Activated CD4-positive, CD25-positive, alpha-beta regulatory T cell treated with anti-CD3 and anti-CD28 coated beads, Interleukin-2, amount 50 U/mL, for 24 hours (primary cell): ENCODE measurements around the gene MRAS.

Experiments
- ATAC-seq, 2 donors: fragments of 150-1000 bp; cut with Tn5 transposase; one replicate each; pipeline ENCODE4 v1.10.0; 2021; ENCODE audit warnings: mild to moderate bottlenecking in 1 of 2, moderate library complexity in 1 of 2

Gene MRAS

DNA sequence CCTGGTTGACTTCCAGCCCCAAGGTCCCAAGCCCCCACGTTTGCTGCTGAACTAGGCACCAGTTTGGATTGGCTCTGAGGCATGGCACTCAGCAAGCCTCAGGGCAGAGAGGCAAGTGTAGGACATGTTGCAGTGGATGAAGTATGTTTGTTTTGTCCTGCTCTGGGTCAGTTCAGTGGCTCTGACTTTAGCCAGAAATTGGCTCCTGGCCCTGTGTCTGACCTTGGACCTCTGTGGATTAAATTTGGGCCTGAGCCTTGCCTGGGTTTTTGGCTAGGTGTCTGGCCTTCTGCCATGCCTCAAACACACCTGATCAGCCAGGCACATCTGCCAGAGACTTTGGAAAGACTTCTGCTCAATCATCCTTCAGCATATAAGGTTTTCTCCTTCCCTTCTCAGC, 3.6 kb upstream of the MRAS start:
- ATAC-seq = no peak

DNA sequence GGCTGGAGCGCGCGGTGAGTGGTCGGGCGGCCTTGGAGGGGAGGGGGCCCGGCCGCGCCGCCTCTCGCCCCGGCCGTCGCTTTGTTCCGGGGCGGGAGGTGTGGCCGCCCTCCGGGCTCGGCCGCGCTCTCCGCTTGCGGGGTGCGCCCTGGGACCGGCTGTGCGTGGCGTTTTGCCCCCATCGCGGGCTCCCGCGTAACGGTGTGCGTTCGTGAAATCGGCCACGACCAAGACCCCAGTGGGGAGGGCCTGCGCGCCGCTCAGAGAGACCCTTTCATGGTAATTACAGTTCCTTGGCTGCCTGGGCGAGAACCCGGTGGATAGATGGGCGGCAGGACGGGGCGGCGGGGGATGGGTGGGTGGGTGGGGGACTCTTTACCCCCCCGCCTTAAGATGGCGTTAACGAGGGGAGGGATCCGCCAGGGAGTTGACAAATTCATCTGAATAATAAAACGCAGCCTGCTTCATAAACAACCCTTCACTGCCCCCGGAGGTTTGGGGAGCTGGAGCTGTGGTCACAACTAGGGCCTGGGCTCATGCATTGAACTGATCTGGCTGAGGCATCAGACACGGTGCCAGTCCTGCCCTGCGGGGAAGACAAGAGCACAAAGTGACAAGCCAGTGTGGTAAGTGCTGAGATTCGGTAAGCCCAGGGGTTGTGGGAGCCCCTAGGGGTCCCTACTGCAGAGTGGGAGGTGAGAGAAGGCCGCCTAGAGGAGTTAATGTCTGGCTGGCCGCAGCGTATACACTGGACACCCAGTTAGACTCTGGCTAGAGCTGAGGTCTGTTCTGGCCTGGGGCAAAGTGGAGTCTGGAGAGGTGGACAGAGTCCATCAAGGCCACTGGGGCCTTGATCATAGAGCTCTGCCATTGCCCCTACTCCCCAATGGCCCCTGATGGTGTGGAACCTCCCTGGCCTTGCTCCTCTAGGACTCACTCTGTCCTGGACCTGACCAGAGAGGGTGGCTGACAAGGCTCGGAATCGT, 668 bp downstream of the MRAS start:
- ATAC-seq = no peak

DNA sequence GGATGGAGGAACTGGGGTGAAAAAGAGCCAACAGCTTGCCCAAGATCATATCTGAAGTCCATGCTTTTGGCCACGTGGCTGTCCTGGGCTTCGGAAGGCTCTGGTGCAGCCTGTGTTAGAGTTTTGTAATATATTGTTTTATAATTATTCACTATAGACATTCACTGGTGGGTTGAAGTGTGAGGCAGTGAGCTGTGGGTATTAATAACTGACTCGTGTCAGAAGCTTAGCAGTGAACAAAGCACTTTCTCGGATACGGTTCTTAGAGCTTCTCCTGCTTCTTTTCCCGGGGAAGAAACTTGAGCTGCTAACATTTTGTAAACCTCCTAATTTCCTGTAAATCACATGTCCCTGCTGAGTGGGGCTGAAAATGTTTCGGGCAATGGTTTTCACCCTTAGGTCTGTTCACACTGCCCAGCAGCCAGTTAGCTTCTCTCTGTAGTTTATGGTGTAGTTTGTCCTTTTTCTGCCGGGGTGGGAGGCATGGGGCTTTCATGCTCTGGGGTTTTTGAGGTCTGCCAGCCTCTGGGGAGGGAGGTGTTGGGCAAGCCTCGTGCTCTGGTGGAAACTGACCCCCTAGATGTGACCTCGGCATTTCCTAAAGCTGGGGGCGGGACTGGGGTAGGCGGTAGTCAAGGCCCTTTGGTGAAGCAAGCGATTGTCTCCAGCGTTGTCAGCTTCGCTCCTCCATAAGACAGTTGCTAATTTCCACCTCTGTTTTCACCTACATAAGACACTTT, 1.7 kb downstream of the MRAS start:
- ATAC-seq = no peak

DNA sequence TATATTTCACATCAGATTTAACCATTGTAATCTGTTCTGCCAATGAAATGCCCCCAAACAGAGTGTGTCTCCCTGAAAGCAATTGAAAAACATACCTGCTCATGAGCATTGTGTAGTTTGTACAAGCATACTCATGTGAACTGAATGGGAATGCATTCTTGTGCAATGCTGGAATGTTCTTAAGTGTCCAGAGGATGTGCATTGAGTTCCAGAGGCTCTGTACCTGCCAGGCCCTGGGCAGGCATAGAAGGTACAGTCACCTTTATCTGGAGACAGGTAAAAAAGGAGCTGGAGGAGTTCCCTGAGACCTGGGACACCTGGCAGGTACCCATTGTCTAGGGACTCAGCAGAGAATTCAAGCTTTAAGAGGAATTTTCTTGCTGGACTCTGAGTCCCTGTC, 2.8 kb downstream of the MRAS start:
- no peak for ATAC-seq

DNA sequence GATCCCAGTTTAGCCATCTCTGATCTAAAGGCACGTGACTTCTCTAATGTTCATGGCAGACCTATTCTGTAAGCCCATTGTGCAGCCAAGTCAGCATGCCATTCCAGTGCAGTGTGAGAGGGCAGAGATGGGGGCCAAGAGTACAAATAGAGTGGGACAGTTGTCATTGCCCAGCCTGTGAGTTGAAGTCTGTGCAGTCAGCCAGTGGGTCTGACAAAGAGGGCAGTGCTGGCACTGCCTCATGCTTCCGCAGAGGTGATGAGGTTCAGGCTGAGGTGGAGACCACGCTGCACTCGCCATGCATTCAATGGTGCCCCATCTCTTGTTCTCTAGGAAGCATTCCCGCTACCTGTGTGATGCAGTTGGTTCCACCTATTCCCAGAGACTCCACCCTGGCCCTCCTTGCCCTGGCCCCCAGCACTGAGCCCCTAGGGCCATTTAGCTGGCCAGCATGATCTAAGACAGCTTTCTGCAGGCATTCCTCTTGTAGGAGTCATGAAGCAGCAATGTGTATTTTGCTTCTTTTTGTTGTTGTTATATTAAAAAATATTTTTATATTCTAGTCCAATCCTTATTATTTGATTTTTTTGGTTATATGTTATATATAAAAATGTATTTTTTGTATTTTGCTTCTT, 3.7 kb downstream of the MRAS start:
- ATAC-seq = no peak

DNA sequence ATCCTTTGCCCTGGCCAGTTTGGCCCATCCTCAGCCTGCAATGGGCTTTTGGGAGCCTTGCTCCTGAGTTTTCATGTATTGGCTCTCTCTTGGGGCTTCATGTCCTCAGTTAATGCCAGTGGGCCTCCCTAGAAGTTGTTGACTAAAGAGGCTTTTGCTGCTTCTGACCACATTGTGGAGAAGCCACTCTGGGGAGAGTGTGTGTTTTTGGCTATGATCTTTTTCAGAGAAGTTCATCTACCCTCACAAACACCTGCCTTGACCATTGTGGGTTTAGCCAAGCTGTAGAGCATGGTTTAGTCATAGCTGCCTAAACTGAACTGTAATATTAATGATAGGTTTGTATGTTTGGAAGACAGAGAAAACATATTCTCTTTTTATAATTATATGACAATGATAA, 6.0 kb downstream of the MRAS start:
- ATAC-seq = no peak

DNA sequence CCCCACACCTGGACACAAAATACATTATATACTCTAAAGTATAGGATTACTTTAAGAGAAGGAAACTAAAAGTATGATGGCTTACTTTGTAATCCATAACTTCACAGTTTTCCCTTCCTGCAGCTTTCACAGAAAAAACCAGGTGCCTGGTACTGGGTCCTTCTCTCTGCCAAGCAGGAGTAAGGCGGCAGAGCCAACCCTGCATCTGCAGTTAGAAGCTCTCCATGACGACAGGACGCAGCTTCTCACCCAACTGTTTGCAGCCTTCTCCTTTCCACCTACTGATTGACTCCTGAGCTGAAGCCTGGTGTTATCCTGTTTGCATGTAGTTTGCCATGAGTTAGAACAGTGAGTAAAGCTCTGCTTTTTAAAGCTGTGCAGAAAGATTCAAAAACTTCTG, 6.7 kb downstream of the MRAS start:
- no peak for ATAC-seq

DNA sequence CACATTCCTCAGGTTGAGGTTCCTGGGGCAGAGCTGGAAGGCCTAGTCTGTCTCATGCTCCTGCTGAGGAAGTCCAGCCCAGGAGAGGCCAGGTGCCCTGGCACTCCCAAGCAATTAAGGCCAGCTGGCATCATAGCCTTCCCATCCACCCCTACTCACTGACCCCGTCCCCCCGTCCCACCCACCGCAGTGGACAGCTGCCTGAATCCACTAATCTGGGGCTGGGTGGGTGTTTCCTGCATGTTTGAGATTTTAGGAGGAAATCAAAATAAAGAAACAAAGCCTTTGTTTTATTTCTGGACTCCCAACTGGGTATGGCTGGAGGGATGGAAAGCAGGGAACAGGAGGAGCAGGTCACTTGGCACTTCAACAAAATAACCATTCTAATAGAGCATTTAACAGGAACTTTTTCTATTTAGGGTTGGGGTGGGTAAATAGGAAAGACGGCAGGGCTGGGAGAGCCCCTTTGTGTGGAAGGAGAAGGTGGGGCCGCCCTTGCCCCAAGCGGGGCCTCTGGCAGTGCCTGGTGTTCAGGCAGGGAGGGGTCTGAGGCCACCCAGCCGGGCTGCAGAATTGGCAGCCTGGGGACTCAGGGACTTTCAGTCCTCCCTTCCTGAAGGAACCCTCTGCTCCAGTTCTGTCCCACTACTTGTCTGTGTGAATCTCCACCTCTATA, 8.5 kb downstream of the MRAS start:
- no peak for ATAC-seq

DNA sequence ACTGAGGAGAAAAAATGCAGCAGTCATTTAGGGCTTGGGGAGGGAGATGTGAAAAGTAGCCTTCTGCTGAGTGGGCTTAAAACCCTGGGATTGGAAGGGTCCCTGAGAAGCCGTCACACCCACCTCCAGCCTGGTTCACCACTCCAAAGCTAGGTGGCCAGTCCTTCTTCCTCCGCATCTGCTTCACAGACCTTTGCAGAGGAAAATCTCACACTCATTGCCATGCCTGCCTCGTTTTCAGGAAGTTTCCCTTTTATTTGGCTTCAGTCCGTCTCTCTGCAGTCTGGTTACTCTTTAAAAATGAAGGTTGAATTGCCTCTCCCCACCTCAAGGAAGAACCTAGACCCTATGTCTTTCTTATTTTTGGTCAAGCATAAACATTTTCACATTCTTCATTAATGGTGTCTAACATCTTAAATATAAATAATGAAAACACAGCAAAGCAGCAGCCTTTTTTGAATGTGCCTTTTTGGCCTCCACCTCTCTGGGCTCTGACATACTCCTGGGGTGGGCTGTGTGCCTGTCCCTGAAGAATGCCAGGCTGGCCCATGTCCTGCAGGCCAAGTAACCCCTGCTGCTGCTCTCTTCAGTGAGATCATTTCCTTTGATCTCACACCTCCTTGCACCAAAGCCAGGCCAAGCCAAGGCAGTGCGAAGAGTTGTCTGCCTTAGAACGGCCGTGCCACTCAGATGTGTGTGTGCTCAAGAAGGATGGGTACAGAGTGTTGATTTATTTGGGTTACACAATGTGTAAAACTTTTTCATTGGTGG, 11.0 kb downstream of the MRAS start:
- no peak for ATAC-seq

DNA sequence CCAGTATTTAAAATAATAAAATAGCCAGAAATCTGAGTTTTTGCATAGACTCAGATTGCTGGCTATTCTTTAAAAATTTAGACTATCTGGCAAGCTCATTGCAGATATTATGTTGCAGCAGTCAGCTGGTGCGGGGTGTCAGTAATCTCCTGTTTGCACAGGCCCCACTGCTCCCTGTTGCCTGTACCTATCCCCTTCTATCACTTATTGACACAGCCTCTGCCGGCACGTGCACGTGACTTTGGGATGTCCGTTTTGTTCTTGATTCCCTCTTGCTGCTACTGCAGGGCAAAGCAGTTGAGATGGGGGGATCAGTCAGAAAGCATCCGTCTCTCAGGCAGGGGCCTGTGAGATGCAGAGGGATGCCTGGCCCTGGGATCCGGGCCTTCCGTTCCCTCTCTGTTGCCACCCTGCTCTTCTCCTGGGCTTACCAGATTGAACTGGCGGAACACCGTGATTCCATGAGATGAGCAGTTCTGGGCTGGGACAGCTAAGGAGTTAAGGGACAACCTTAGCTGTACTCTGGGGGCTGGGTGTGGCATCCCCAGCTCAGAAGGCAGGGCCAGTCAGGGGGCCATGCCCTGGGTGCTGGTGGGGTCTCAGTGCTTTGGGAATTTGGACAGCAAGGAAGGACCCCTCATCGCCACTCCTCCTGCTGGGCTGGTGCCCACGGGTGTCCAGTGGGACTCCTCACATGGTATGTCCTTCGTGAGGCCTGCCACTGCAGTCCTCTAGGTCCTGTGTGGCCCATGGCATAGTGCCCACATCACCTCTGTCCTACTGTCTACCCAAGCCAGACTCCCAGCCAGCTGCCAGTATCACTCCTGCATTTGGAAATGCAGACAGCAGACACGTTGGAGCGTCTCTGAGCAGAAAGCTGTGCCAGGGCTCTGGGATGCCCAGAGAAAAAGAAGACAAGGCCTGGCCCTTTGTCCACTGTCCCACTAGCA, 11.8 kb downstream of the MRAS start:
- no peak for ATAC-seq

DNA sequence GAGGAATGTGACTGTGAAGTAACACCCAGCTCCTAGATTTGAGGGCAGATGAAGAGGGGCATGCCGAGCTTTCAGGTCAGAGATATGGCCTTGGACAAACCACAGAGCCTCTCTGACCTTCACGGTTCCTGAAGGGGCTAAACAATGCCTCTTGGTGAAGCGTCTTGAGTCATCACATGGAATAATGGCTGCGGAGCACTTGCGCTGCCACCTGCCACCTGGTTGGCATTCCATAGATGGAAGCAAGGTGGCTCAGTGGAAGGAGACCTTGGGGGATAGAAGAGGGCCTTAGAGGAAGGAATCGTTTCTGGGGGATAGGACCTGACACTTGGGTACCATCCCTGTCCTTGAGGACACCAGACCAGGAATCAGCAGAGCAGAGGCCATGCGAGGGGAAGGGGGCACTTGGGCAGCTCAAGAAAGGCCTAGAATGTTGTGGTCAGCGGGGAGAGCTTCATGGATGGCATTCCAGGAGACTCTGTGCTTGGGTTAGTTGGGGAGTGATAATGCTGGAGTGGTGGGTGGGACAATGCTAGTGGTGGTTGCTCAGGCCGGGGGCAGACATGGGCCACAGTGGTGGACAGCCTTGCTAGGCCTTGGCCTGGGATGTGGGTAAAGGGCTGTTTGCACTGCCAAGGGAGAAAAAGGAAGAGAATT, 12.6 kb downstream of the MRAS start:
- ATAC-seq = no peak

DNA sequence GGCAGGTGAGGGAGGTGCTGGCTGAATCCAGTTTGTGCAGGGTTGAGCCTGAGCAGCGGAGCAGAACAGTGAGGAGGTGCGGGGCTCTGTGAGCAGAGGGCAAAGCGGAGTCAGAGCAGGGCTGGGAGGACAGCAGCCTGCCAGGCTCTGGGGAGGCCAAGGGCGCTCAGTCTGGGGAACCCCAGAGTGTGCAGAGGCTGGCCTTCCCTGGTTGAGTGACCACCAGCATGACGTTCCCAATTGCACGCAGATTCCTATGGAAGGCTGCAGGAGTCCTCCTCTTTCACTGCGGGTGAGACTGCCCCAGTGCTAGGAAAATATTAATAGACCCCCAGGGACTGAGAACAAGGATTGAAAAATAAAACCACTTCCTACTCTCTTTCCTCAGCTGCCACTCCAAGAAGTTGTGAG, 13.2 kb downstream of the MRAS start:
- no peak for ATAC-seq

DNA sequence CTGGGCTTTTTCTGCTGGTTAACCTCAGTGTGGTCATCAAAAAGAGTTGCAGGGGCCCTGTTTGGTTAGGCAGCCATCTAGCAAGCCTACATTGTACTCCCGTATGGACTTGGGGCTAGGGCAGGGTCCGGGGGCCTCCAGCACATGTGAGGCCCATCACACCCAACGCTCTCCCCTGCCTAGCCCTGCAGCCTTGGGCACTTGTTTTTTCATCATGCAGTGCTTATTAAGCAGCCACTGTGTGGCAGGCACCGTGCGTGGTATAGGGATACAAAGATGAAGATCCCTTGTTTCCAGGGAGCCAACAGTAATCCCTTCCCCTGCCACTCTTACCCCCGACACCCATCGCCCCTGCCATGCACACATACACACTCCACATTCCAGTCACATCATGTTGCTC, 14.2 kb downstream of the MRAS start:
- ATAC-seq = peak in 1 of 2 donors; percentile 18

DNA sequence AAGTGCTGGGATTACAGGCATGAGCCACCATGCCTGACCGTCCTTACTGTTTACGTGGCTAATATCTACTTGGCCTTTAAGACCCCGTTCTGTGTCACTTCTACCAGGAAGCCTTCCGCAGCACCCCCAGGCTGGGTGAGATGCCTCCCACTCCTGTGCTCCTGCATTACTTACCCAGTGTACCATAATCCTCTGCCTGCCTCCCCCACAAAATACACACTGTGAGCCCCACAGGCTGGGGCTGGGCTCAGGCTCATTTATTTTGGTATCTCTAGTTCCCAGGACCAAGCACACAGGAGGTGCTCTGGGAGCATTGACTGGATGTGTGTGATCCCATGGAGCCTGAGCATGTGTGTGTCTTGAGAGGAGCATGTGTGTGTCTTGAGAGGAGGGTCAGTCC, 14.9 kb downstream of the MRAS start:
- no peak for ATAC-seq

DNA sequence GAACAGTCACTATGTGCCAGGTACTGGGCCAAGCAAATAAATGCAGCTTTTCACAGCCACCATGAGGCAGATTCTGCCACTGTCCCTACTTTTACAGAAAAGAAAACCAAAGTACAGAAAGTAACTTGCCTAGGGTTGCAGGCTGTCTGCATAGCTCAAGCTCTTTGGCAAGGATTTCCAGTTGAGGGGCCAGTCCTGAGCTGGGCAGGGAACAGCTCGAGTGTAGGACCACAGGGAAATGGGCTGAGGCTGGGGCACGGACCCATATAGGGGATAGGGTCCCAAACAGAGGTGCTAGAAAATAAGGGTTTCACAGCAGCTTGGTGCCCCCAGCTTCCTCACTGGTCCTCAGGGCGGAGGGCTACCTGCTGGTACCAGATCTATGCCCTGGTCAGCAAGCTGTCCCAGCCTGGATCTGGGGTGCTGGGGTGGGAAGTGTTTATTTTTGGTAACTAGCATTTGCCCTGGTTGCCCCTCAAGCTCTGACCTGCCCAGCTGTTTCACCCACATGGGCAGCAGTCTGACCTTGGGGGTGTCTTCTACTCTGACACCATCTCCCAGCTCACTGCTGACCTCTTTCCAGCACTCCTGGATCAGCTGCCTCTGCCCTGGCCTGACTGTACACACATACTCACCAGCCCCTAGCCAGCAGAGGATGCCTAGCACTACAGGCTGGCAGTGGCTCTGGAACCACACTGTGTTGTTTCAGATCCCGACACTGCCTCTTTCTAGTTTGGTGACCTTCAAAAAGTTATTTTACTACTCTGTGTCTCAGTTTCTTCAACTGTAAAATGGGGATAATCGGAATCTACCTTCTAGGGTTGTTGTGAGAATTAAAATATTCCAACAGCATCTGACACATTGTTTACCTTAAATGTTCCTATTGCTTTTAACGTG, 16.2 kb downstream of the MRAS start:
- no peak for ATAC-seq

DNA sequence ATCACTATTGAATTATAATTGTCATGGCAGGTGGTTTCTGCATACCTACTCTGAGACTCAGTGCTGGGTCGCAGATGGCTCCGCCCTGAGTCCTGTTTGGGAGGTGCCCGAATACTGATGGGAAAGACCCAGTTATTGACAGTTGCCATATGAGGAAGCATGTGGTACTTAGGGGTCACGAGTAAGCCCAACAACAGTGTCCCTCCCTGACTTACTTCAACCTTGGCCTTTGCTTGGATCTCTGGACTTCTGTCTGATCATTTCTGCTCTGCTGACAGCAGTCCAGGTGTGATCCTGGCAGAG, 16.8 kb downstream of the MRAS start:
- no peak for ATAC-seq

DNA sequence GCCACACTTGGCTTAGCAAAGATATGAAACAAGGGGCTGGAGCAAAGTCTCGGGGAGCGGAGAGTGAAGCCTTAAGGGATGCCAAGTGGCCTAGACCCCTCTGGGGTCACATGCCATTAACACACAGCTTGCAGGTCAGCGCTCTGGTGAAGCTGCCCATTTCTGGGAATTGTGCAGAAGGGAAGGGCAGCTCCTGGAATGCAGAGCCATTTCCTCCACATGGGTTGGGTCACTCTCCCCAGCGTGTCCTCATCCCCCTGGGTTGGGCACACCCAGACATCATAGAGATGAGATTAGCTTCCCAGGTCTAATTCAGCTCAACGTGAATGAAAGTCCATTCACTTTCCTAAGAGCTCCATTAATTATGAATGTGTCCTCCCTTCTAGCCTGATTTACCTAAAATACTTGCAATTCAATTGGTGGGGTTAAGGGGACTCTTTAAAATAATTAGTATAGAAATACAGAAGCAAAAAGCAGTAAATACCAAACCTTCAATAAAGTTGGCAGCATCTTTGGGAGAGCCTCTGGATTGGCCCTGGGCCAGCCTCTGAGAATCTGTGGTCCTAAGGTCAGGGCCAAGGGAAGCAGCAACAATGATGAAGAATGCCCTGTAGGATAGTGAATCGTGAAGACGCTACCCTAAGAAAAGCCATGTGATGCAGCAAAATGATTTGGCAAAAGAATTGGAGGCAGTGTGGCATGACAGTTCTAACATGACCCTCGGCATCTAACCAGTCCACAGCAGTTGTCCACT, 17.8 kb downstream of the MRAS start:
- no peak for ATAC-seq

DNA sequence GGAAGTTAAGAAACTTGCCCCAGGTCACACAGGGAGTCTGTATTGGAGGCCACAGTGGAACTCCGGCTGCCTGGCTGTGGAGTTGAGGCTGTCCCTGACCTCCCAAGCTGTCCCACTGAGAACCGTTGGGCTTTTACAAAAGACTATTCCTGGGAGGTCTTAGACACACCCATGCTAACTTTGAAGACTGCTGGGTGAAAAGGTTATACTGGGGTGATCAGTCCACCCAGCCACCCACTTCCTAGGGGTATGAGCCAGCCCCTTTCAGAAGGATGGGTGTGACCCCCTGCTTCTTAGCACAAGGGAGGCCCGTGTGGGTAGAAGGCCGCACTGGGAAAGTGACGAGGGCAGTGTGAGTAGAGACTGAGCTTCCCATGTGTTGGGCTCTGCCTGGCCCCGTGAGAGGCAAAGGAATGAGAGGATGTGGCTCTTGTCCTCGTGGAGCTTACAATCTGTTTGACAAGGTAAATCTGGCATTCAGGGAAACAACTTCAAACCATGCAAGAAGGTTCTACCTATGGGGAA, 19.0 kb downstream of the MRAS start:
- ATAC-seq = no peak

DNA sequence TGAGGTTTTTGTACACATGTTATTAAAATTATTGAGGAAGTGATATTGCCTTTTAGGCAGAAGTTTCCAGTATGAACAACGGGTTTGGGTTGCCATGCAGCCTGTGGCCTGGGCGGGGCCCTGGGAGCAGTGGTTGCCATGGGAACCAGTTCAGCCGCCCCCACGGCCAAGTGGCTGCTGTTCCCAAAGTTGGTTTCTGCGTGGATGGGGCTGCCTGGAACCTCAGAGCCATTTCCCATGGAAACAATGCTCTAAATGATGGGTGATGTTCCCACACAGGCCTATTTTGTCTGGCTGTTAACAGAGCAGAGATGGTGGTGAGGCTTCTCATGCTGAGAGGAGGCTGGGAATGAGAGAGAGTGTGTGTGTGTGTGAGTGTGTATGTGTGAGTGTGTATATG, 19.5 kb downstream of the MRAS start:
- ATAC-seq = no peak
